ENCODE results near the gene THSD1. TPM values are rescaled to one million over a fixed set of nuclear protein-coding genes. Genes with fewer than 3 reads are reported as not detected.

The THSD1 gene
- total RNA-seq, 1 experiment from 2014 or later: 0.39 TPM

Other genes starting within 250 kb of the THSD1 start
- gene NEK3, start 246.6 kb downstream of the THSD1 start, total RNA-seq (2021): 27.8 to 33.3 TPM (median 30.0 TPM) in 3 replicates
- gene VPS36, start 44.5 kb upstream of the THSD1 start, total RNA-seq (2021): 18.0 to 21.0 TPM (median 19.2 TPM) in 3 replicates
- 53.0 to 59.0 TPM (median 56.0 TPM) in 3 replicates for gene CKAP2, start 49.3 kb upstream of the THSD1 start, total RNA-seq (2021)
- gene HNRNPA1L2, start 236.3 kb upstream of the THSD1 start, total RNA-seq (2021): 8.0 to 9.5 TPM (median 8.5 TPM) in 3 replicates
- 74.8 to 77.6 TPM (median 76.3 TPM) in 3 replicates for gene SUGT1, start 246.7 kb upstream of the THSD1 start, total RNA-seq (2021)